Thoracic aorta (tissue), 2 donors: ENCODE results near the gene SSR3. TPM values are rescaled to one million over a fixed set of nuclear protein-coding genes. Genes with fewer than 3 reads are reported as not detected.

Experiments
- ATAC-seq: fragments of 150-250 bp; one replicate; pipeline ENCODE4 v1.8.0; 2017; ENCODE audit warnings: low read depth; ENCODE audit not compliant: insufficient number of reproducible peaks, low FRiP score
- DNase-seq: peaks from one replicate; pipeline ENCODE4 v3.0.0-alpha.2; 2020; ENCODE audit warnings: low spot score
- H3K27ac ChIP-seq, 2 donors: fragments of 200-600 bp; sonication (generic); 1 replicate in 1 of 2; 2 replicates in 1 of 2; pipeline ENCODE4 v1.5.1; 2016; ENCODE audit warnings: mild to moderate bottlenecking in 2 of 2, moderate library complexity in 2 of 2
- H3K27me3 ChIP-seq: fragments of 200-600 bp; sonication (generic); replicated peaks from 2 replicates; pipeline ENCODE4 v1.6.0; 2016; ENCODE audit warnings: mild to moderate bottlenecking; ENCODE audit not compliant: insufficient read depth
- H3K36me3 ChIP-seq: fragments of 200-600 bp; sonication (generic); one replicate; pipeline ENCODE4 v1.5.1; 2016
- H3K4me1 ChIP-seq, 2 donors: fragments of 200-600 bp; sonication (generic); 1 replicate in 1 of 2; 2 replicates in 1 of 2; pipeline versions ENCODE4 v1.5.1 to v1.6.0; 2016; ENCODE audit warnings: low read depth in 2 of 2, mild to moderate bottlenecking in 1 of 2; ENCODE audit not compliant: control insufficient read depth in 1 of 2
- H3K4me3 ChIP-seq: fragments of 200-600 bp; sonication (generic); 2 replicates; pipeline ENCODE4 v1.5.1; 2016; ENCODE audit warnings: mild to moderate bottlenecking
- H3K9me3 ChIP-seq: fragments of 200-600 bp; sonication (generic); 2 replicates; pipeline ENCODE4 v1.5.1; 2016
- CTCF ChIP-seq: fragments of 200-600 bp; sonication (generic); IDR thresholded peaks from one replicate; pipeline ENCODE4 v1.5.1; 2019; ENCODE audit warnings: antibody characterized with exemption
- total RNA-seq, 2 donors: library from RNA; depleted of rRNA; stranded (reverse); fragments of >200 nt; gene quantifications; one replicate each; pipeline versions ENCODE4 v1.1.0 to v1.2.3, GENCODE V29; 2016

The SSR3 gene
- total RNA-seq, 2 donors from 2014 or later: 94.0 to 107 TPM

GRCh38 chr3:156491192-156491591, 63.7 kb downstream of the SSR3 start:
- ATAC-seq (no peak), DNase-seq (no peak)
- no peaks in the 10 kb centered on the region for H3K36me3 ChIP-seq
- no peak overlapping the region for H3K27ac ChIP-seq
- H3K27me3 ChIP-seq: no peaks in the 10 kb centered on the region
- peaks cover 15 to 58% of the 10 kb centered on the region in 2 donors for H3K4me1 ChIP-seq
- H3K4me3 ChIP-seq: no peak overlapping the region
- no peaks in the 10 kb centered on the region for H3K9me3 ChIP-seq
- TF ChIP-seq CTCF: no peak

Other genes starting within 250 kb of the SSR3 start
- 10 to 100 TPM; 19.8 to 77.2 TPM for gene TIPARP, start 119.5 kb upstream of the SSR3 start, total RNA-seq